GM18520 (cell line): ENCODE measurements around the gene ZDHHC1.
"Not testable (repeated sequence)": the region's sequence is repeated elsewhere in the genome, so short reads cannot be mapped to it uniquely, and the experiment has no call there.

Experiments
- ATAC-seq: cut with Tn5 transposase; IDR thresholded peaks from one replicate; pipeline ENCODE4 v1.9.1; 2021; ENCODE audit not compliant: unreplicated experiment

The ZDHHC1 gene

GRCh38 chr16:67430977-67431774 lies 14.9 kb upstream of the ZDHHC1 start, which contains the start of gene HSD11B2:
TSS of gene HSD11B2 (plus strand) at chr16:67431121. CDS start at chr16:67431249, 128 bp downstream.
- no peak for ATAC-seq

GRCh38 chr16:67430504-67430976 lies 14.3 kb upstream of the ZDHHC1 start:
- no peak for ATAC-seq

- no peak for ATAC-seq
Observed at GRCh38 chr16:67429799-67430503, 13.7 kb upstream of the ZDHHC1 start.

- no peak for ATAC-seq
Observed at GRCh38 chr16:67429053-67429798, 12.9 kb upstream of the ZDHHC1 start.

- ATAC-seq = no peak
Observed at GRCh38 chr16:67428146-67428731, 12.0 kb upstream of the ZDHHC1 start.

GRCh38 chr16:67426950-67427349 lies 10.7 kb upstream of the ZDHHC1 start:
- ATAC-seq = no peak

GRCh38 chr16:67426022-67426421 lies 9.7 kb upstream of the ZDHHC1 start:
- no peak for ATAC-seq

- no peak for ATAC-seq
Observed at GRCh38 chr16:67425580-67425979, 9.3 kb upstream of the ZDHHC1 start.

- ATAC-seq = no peak
Observed at GRCh38 chr16:67425061-67425460, 8.8 kb upstream of the ZDHHC1 start.

- ATAC-seq = no peak
Observed at GRCh38 chr16:67424261-67424615, 8.0 kb upstream of the ZDHHC1 start.

GRCh38 chr16:67423611-67424260 lies 7.5 kb upstream of the ZDHHC1 start:
- ATAC-seq = no peak

GRCh38 chr16:67423015-67423414 lies 6.7 kb upstream of the ZDHHC1 start:
- no peak for ATAC-seq

GRCh38 chr16:67421030-67421429 lies 4.8 kb upstream of the ZDHHC1 start:
- no peak for ATAC-seq

GRCh38 chr16:67419931-67420330 lies 3.7 kb upstream of the ZDHHC1 start:
- ATAC-seq = no peak

- ATAC-seq = no peak
Observed at GRCh38 chr16:67419502-67419901, 3.2 kb upstream of the ZDHHC1 start.

GRCh38 chr16:67417333-67418061 lies 1.2 kb upstream of the ZDHHC1 start:
- no peak for ATAC-seq

GRCh38 chr16:67415421-67415820 lies 856 bp downstream of the ZDHHC1 start:
- ATAC-seq = not testable (repeated sequence)

GRCh38 chr16:67413978-67414911 lies 2.0 kb downstream of the ZDHHC1 start:
- ATAC-seq = no peak

GRCh38 chr16:67412294-67412693 lies 4.0 kb downstream of the ZDHHC1 start:
- ATAC-seq = no peak
